Inflammatory macrophage treated with lipopolysaccharide for 1 hour (primary cell): ENCODE measurements around the gene CSPG5.

Experiments used
- DNase-seq, 2 donors: peaks; one replicate each; pipeline ENCODE4 v3.0.0-alpha.2; 2020 to 2022

CSPG5 gene

GRCh38 chr3:47536221-47536891 is 42.3 kb downstream of the CSPG5 start:
- no peak for DNase-seq

- DNase-seq = no peak
Measured at GRCh38 chr3:47533996-47534454, 44.6 kb downstream of the CSPG5 start.

DNA sequence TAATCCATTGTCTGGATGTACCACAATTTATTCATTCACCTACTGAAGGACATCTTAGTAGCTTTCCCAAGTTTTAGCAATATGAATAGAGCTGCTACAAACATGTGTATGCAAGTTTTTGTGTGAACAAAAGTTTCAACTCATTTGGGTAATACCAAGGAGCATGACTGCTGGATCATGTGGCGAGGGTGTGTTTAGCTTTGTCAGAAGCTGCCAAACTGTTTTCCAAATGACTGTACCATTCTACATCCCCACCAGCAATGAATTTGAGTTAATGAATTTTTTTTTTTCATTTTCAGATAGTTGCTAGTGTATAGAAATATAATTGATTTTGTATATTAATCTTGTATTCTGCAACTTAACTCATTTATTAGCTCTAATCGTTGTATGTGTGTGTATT is 45.2 kb downstream of the CSPG5 start:
- no peak for DNase-seq

GRCh38 chr3:47527952-47528725 is 50.5 kb downstream of the CSPG5 start:
- no peak for DNase-seq

GRCh38 chr3:47525617-47526016 is 53.0 kb downstream of the CSPG5 start:
- no peak for DNase-seq

- no peak for DNase-seq
Measured at GRCh38 chr3:47523310-47524073, 55.2 kb downstream of the CSPG5 start.

GRCh38 chr3:47522082-47522987 is 56.3 kb downstream of the CSPG5 start:
- peak; percentile 85 to 95 for DNase-seq

- DNase-seq = no peak
Measured at GRCh38 chr3:47520756-47521155, 57.9 kb downstream of the CSPG5 start.

DNA sequence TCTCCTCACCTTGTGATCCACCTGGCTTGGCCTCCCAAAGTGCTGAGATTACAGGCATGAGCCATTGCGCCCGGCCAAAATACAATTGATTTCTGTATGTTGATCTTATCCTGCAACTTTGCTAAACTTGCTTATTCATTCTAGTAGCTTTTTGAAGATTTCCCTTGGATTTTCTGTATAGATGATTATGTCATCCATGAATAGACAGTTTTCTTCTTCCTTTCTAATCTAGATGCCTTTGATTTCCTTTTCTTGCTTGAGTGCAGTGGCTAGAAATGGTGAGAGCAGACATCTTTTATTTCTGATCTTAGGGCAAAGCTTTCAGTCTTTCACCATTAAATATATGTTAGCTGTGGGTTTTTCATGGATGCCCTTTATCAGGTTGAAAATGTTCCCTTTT is 60.7 kb downstream of the CSPG5 start:
- no peak for DNase-seq

GRCh38 chr3:47515864-47516319 is 62.8 kb downstream of the CSPG5 start:
- no peak for DNase-seq

DNA sequence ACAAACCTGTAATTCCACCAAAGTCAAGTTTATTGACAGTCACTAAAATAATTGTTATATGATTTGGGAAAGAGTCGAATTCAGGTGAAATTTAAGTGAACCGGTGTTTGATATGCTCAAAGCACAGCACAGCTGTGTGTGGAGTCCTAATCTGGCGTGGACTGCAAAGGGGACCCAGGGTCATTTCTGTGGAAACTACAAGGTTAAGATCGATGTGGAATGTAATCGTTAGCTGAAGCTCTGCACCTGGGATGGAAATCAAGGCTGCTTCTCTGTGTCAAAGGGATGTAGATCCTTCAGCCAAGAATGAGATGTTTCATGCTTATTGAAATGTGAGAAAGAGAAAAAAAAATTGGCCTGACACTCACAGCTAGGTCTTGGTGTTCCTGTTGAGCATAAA is 63.6 kb downstream of the CSPG5 start:
- DNase-seq = no peak

DNA sequence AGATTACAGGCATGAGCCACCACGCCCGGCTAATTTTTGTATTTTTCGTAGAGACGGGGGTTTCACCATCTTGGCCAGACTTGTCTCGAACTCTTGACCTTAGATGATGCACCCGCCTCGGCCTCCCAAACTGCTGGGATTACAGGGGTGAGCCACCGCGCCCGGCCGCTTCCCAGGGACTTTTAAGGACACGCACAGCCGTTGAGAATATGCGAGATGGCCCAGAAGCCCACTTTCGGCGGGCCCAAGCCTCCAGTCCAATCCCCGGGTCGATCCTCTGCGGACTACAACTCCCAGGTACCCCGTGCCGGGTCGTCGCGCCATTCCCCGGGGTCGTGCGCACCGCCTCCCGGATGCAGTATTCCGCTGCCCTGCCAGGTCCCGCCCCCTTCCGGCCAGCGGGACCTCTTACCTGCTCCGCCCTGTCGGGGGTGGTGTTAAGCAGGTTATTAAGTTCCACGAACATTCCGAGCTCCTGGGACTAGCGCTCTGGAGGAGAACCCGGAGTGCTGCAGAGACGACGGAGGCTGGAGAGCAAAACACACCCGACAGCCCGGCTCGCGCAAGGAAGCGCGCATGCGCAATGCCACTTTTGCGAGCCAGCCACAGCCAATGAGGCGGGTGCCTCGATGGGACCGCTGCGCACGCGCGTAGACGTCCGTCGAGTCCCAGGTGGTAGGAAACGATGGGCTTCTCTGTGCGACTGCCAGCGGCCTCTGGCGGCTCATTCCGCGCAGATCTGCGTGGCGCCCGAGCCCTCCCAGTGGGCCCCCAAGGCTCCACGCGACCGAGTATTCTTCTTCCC is 65.3 kb downstream of the CSPG5 start, which contains the start of gene ELP6:
ELP6 (minus strand) TSS at position 588 of the 805 bp plus-strand sequence; CDS start at position 466, 122 bp downstream.
- DNase-seq = peak; percentile 93 to 95

DNA sequence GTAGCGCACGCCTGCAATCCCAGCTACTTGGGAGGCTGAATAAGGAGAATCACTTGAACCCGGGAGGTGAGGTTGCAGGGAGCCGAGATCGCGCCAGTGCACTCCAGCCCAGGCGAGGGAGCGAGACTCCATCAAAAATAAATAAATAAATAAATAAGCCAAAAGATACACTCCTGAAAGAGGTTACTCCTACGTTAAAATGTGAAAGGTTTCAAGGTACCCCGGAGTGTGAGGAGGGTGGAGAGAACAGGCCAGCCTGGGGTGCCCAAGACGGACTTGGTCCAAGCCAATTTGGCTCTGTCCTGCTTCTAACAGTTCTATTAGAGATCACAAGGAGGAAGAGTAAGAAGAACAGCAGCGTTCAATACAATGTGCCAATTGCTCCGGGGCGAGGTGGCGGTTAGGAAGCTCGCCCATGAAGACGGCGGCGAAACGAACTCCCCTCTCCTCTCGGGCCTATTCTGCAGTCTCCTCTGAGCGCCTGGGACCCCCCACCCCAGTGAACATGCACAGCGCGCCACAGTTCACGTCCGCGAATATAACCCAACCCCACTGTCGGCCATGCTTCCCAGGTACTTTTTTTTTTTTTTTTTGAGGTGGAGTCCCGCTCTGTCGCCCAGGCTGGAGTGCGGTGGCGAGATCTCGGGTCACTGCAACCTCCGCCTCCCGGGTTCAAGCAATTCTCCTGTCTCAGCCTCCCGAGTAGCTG is 66.1 kb downstream of the CSPG5 start:
- peak in 1 of 2 donors; percentile 7 for DNase-seq
